ENCODE data around the gene B3GALNT2. TPM values are rescaled to one million over a fixed set of nuclear protein-coding genes. Genes with fewer than 3 reads are reported as not detected.

Gene B3GALNT2
- total and polyA plus RNA-seq, 2 of the 4 experiments (the other 2 are of a cell fraction): 11.0 to 32.8 TPM

DNA sequence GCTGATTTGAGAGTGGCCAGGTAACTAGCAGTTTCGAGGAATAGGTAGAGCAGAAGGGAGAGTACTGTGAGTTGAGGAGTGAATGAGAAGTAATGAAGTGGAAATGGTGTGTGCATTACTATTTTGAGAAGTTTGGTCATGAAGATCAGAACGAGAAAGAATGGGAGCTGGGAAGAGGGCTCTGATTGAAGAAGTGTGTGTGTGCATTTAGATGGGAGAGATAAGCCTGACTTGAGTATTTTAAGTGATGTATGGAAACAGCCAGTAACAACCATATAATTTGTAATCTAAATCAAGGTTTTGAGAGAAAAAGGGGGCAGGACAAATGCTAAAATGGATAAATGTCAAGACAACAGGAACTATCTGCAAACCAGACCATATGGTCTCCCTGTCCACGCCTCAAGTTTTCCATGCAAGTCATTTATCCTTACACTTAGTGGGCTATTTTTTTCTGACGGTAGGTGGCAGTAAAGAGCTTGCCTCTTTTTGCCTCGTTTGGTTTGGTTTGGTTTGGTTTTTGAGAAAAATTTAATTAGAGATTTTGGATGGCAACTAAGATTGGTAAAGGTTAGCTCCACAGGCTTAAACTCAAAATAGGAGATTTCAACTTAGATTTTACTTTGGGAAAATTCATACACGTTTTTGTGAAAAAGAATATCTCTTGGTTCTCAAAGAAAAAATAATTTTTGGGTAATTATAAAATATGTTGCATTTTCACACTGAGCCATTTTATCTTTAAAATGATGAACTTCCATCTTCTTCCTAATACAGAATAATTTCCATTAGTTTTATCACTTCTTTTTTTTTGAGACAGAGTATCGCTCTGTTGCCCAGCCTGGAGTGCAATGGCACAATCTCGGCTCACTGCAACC, 9.5 kb upstream of the B3GALNT2 start:
- POLR2A ChIA-PET (ENCODE audit: unreplicated experiment): no interaction called here
- no TSS peak for BruUV-seq (replicated peaks)
- no peaks in the 10 kb centered on the region for H3K79me1 ChIP-seq (ENCODE audit: low read depth in 1 of 2, low read length in 2 of 2)

More for the DNA sequence above, 9.5 kb upstream of the B3GALNT2 start:
- 75% methylated on average over 4 of the region's 8 CpGs; no CpG with 5 or more reads in 1 of the 2 experiments for WGBS, 2 experiments (ENCODE audit: extremely low coverage in 2 of 2, insufficient read length in 1 of 2)
- Histone ChIP-seq H3K14ac (replicated peaks; ENCODE audit: low read depth, low read length) (no peak overlapping the region), H4K91ac (ENCODE audit: insufficient read depth, low read depth, low read length) (no peak overlapping the region), H3K27me3 (ENCODE audit: control insufficient read depth, insufficient read depth, low read length) (no peaks in the 10 kb centered on the region), H3K36me3 (ENCODE audit: control insufficient read depth, insufficient read depth, low read length) (no peaks in the 10 kb centered on the region), H2AK9ac (replicated peaks; ENCODE audit: low read depth, low read length, poor library complexity) (no peak overlapping the region), H3K27ac (ENCODE audit: insufficient read depth, low read length) (no peak overlapping the region), H4K5ac (ENCODE audit: low read depth, low read length) (no peak overlapping the region), H2BK20ac (ENCODE audit: low read depth, low read length) (no peak overlapping the region), H2BK120ac (ENCODE audit: low read depth, low read length) (no peak overlapping the region), H2AFZ (replicated peaks; ENCODE audit: low read length, poor library complexity) (no peak overlapping the region), H3K4me1 (ENCODE audit: control insufficient read depth, insufficient read depth, low read length) (no peaks in the 10 kb centered on the region), H3K4me3 (ENCODE audit: insufficient read depth, low read depth, low read length) (no peak overlapping the region), H4K20me1 (ENCODE audit: insufficient read depth, low read length) (no peaks in the 10 kb centered on the region), H3K9ac (ENCODE audit: low read depth, low read length) (no peak overlapping the region), H3K4me2 (ENCODE audit: low read depth, low read length) (no peak overlapping the region), H2BK5ac (ENCODE audit: low read depth, low read length, poor library complexity, severe bottlenecking) (no peak overlapping the region), H3K23ac (ENCODE audit: low read depth, low read length) (no peak overlapping the region), H4K8ac (ENCODE audit: low read depth in 2 of 2, low read length in 2 of 2) (no peak overlapping the region), H2AK5ac (ENCODE audit: low read depth, low read length) (no peak overlapping the region), H3K56ac (ENCODE audit: extremely low read depth, insufficient read depth, low read length) (no peak overlapping the region), H3K4ac (ENCODE audit: low read depth, low read length) (no peak overlapping the region), H2BK15ac (ENCODE audit: low read depth, low read length) (no peak overlapping the region), H3K9me3 (ENCODE audit: control insufficient read depth, insufficient read depth, low read length) (no peaks in the 10 kb centered on the region), H3K18ac (ENCODE audit: low read depth, low read length) (no peak overlapping the region), H3K9me1 (ENCODE audit: insufficient read depth, low read length) (no peaks in the 10 kb centered on the region)
- DNase-seq: peak; percentile 73
- in situ Hi-C loops (cut with MboI; ENCODE audit: low sequenced_read_pairs): loop anchor here (5.0 to 10.0 kb wide), 2 partner anchors 264 to 461 kb away; no protein-coding TSS in a partner anchor
- TF ChIP-seq MAFK (IDR thresholded peaks at IDR 0.05; ENCODE audit: low read depth, low read length) (no peak), MXI1 (IDR thresholded peaks at IDR 0.05; ENCODE audit: borderline replicate concordance, low read depth, low read length) (no peak), RCOR1 (IDR thresholded peaks at IDR 0.05; ENCODE audit: insufficient replicate concordance, low read length) (no peak), SMC3 (IDR thresholded peaks at IDR 0.05; ENCODE audit: low read depth, low read length) (peak; percentile 89), BHLHE40 (IDR thresholded peaks at IDR 0.05; ENCODE audit: low read depth, low read length) (no peak), MAZ (IDR thresholded peaks at IDR 0.05; ENCODE audit: borderline replicate concordance, low read depth, low read length) (no peak), FOS (IDR thresholded peaks at IDR 0.05; ENCODE audit: low read depth, low read length) (no peak), RFX5 (IDR thresholded peaks at IDR 0.05; ENCODE audit: low read depth, low read length) (no peak), NFE2L2 (IDR thresholded peaks at IDR 0.05; ENCODE audit: low read depth, low read length) (no peak), POLR2A (IDR thresholded peaks at IDR 0.05; ENCODE audit: low read depth, low read length) (no peak), CEBPB (IDR thresholded peaks at IDR 0.05; ENCODE audit: low read depth, low read length) (no peak), RAD21 (IDR thresholded peaks at IDR 0.05; ENCODE audit: low read length) (peak; percentile 89)
- TF ChIP-seq, protein P1, sequence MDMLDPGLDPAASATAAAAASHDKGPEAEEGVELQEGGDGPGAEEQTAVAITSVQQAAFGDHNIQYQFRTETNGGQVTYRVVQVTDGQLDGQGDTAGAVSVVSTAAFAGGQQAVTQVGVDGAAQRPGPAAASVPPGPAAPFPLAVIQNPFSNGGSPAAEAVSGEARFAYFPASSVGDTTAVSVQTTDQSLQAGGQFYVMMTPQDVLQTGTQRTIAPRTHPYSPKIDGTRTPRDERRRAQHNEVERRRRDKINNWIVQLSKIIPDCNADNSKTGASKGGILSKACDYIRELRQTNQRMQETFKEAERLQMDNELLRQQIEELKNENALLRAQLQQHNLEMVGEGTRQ (IDR thresholded peaks at IDR 0.05; ENCODE audit: low read depth, low read length): no peak
- TF ChIP-seq, protein P2, sequence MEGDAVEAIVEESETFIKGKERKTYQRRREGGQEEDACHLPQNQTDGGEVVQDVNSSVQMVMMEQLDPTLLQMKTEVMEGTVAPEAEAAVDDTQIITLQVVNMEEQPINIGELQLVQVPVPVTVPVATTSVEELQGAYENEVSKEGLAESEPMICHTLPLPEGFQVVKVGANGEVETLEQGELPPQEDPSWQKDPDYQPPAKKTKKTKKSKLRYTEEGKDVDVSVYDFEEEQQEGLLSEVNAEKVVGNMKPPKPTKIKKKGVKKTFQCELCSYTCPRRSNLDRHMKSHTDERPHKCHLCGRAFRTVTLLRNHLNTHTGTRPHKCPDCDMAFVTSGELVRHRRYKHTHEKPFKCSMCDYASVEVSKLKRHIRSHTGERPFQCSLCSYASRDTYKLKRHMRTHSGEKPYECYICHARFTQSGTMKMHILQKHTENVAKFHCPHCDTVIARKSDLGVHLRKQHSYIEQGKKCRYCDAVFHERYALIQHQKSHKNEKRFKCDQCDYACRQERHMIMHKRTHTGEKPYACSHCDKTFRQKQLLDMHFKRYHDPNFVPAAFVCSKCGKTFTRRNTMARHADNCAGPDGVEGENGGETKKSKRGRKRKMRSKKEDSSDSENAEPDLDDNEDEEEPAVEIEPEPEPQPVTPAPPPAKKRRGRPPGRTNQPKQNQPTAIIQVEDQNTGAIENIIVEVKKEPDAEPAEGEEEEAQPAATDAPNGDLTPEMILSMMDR (conservative IDR thresholded peaks at IDR 0.05; ENCODE audit: low read depth, low read length): peak; percentile 92
- ATAC-seq (ENCODE audit: low read depth): peak; percentile 82
- dilution Hi-C loops (cut with HindIII; ENCODE audit: low sequenced_read_pairs, unreplicated experiment): no loop called here
- CTCF ChIA-PET: interaction anchor here (0.6 to 1.8 kb wide), 7 partner anchors 12 to 458 kb away, joined by 3 to 9 read pairs (median 6); no protein-coding TSS in a partner anchor
- intact Hi-C loops (cut with micrococcal nuclease): loop anchor here (1.0 to 5.0 kb wide), 4 partner anchors 104 to 457 kb away; no protein-coding TSS in a partner anchor

Measured in IMR-90 (cell line).